GM19328 (cell line): Measurements from ENCODE around the gene STK11.

Experiments used
- ATAC-seq: cut with Tn5 transposase; IDR thresholded peaks from one replicate; pipeline ENCODE4 v1.9.1; 2021; ENCODE audit warnings: mild to moderate bottlenecking, moderate library complexity; ENCODE audit not compliant: unreplicated experiment

STK11 gene, protein sequence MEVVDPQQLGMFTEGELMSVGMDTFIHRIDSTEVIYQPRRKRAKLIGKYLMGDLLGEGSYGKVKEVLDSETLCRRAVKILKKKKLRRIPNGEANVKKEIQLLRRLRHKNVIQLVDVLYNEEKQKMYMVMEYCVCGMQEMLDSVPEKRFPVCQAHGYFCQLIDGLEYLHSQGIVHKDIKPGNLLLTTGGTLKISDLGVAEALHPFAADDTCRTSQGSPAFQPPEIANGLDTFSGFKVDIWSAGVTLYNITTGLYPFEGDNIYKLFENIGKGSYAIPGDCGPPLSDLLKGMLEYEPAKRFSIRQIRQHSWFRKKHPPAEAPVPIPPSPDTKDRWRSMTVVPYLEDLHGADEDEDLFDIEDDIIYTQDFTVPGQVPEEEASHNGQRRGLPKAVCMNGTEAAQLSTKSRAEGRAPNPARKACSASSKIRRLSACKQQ

GRCh38 chr19:1205114-1206099 lies at the start of gene STK11:
Gene STK11, plus strand, starts transcription at chr19:1205778. Its CDS starts 1,136 bp downstream, at chr19:1206914.
- ATAC-seq = peak; percentile 90

GRCh38 chr19:1156305-1156801 lies 49.2 kb upstream of the STK11 start:
- no peak for ATAC-seq

GRCh38 chr19:1156830-1157615 lies 48.6 kb upstream of the STK11 start:
- no peak for ATAC-seq

DNA sequence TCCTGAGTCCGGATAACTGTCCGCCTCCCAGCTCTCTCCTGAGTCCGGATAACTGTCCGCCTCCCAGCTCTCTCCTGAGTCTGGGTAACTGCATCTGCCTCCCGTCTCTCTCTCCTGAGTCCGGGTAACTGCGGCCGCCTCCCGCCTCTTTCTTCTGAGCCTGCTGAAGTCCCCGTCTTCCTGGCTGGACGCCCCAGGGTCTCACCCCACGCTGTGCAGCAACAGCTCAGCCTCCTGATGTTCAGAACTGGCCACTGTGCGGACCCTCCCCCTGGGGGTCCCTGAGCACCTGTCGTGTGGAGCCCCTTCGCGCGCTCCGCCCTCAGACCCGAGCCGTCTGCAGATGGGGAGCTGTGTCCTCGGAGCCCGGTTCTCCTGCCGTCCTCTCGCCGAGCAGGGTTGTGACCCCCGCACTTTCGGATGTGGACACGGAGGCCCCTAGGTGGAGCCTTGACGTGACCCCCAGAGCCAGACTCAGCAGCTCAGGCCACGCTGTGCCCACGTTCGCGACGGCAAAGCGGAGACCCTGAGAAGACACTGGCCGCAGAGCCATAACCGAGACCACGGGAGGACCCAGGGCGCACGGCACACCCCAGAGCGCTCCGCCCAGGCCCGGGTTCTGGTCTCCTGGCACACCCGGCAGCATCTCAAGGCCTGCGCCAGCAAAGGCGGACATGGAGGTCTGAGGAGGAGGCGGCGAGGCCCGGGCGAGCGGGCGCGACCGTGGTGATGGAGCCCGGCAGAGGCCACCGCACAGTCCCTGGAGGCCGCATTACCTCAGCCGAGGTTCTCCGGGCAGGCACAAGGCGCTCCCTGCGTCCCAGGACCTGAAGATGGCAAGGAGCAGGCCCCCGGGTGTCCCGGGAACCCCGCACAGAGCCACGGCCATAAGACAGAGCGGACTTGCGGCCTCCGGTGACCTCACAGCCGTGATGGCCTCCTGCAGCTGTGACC lies 47.4 kb upstream of the STK11 start:
- ATAC-seq = no peak

DNA sequence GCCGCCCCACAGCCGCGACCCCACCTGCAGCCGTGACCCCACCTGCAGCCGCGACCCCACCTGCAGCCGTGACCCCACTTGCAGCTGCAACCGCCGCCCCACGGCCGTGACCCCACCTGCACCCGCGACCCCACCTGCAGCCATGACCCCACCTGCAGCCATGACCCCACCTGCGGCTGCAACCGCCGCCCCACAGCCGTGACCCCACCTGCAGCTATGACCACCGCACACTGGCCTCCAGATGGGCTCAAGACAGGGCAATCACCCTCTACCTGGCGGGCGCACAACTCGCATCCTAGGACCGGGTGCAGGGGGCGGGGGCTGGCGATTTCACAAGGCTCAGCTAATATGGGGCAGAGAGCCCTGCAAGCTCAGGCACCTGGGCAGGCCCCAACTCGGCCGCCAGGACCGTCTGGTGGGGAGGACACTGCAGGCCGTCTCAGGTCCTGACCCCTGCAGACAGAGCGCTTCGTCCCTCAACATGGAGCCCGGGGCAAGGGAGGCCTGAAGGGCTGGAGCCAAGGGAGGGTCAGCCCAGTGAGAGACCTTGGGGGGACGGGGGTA lies 46.6 kb upstream of the STK11 start:
- no peak for ATAC-seq

GRCh38 chr19:1159864-1160595 lies 45.5 kb upstream of the STK11 start:
- no peak for ATAC-seq

DNA sequence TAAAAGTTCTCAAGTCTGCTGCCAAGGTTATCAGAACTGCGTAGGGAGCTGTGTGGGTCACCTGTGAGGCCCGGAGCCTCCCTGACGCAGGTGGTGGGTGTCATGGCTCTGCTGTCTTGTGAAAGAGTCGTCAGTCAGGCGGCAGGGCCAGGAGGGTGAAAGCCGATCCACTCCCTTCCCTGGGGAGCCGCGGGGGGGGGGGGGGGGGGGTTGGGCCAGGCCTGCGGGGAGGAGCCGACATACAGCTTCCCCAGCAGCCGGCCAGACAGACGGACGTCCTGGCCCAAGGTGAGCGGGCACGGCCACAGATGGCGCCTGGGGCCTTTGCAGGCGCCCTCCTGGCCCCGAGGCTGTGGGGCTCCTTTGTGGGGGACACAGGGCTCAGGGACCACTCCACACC lies 43.9 kb upstream of the STK11 start:
- no peak for ATAC-seq

- no peak for ATAC-seq
Observed at GRCh38 chr19:1162404-1163282, 42.9 kb upstream of the STK11 start.

GRCh38 chr19:1163283-1163933 lies 42.2 kb upstream of the STK11 start:
- ATAC-seq = no peak

DNA sequence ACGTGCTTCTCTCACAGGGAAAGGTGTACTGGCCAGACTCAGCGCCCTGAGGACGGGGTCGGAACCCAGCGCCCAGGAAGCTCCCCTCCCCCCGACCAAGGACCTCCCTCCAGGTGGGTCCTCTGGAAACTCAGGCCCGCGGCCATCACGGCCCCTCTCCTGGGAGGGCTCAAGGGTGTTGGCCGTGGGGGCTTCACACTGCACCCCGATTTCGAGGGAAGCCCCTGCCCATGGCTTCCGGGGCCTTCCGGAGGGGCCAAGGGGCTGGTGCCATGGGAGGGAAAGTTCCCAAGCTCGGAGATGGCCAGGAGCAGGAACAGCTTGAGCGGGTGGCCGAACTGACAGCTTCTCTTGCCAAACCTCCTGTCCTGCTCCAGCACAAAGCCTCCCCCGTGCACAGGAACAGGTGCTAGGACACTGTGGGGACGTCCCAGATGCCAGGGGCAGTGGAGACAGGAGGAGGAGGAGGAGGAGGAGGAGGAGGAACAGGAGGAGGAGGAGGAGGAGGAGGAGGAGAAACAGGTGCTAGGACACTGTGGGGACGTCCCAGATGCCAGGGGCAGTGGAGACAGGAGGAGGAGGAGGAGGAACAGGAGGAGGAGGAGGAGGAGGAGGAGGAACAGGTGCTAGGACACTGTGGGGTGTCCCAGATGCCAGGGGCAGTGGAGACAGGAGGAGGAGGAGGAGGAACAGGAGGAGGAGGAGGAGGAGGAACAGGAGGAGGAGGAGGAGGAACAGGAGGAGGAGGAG lies 41.5 kb upstream of the STK11 start:
- ATAC-seq = no peak

DNA sequence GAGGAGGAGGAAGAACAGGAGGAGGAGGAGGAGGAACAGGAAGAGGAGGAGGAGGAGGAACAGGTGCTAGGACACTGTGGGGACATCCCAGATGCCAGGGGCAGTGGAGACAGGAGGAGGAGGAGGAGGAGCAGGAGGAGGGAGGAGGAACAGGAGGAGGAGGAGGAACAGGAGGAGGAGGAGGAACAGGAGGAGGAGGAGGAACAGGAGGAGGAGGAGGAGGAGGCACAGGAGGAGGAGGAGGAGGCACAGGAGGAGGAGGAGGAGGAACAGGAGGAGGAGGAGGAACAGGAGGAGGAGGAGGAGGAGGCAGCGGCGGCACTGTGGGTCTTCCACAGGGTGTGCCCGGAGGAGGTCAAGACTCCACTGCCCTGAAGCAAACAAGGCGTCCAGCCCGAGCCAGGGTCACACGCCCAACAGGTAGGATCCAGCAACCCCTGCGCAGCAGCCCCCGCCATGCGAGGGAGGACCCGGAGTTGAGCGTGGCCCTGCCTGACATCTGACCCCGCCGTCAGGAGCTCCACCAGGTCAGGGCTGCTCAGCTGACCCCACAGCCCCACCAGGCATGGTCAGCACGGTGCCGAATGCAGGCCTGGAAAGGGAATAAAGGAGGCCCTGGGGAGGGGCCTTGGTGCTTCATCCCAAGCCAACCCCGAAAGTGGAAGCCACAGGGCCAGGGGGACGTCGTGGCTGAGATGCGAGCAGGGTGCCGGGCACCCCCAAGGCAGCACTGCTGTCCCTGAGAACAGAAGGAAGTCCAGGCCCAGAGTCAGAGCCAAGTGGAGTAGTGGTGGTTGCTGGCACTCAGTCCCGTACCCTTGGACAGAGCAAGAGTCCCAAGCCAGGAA lies 40.7 kb upstream of the STK11 start:
- ATAC-seq = no peak

DNA sequence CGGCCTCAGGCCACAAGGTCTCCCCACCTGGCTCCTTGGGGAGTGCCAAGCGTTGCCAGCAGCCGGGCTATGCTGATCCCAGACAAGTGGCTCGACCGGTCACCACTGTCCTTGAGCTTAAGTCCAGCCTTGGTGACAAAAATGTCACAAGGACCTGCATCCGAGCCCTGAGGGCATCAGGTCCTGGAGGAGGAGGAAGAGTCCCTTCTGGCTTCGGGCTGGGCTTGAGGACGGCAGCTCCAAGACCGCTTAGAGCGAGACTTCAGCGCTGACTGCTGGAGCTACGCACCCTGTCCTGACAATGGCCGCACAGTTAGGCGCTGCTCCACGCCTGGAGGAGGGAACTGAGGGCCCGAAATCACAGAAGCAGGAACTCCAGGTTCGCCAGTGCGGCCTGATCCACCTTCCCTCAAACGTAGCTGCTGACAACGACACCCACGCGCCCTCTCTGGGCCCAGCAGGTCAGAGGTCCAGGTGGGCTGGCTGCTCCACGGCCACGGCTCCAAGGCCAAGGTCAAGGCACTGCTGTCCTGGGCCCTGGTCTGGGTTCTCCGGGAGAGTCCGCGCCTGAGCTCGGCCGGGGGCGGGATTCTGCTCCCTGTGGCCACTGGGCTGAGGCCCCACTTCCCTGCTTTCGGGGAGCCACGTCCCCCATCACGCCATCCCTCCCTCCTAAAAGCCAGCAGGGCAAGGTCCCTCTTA lies 38.6 kb upstream of the STK11 start:
- ATAC-seq = no peak

DNA sequence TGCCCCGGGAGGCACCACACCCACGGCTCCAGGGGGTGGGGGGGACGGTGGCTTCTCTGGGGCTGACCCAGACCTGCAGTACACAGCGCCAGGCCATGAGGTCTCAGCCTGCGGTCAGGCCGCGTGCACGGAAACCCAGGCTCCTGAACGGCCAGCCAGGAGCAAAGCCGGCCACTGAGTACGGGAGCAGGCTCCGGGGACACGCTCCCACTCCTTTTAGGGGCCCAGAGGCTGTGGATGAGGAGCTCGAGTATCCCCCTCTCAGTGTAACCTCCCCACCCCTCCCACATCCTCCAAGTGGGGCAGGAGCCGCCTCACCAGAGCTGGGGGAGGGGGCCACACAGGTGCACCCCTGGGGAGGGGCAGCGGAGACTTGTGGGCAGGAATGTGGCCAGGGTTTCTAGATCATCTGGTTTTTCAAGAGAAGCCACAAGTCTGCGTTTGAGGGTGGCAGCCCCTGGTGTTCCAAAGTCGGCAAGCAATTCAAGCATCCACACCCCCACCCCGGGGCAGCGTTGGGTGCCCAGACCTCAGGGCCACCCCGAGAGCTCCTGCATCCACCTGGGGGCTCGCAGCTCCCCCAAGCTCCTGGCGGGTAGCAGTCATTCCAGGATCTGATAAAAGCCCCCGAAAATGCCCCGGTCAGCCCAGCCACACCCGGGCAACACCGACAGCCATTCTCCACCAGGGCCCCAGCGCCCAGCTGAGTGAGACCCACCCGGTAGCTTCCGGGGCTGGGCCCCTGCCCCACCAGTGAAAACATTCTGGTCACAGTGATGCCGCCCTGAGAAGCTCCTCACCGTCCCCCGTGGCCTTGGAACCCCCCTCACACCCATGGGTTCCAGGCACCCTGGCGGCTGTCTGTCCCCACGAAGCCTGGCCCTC lies 37.6 kb upstream of the STK11 start:
- ATAC-seq = no peak
